ENCODE measurements around the gene IL34. TPM values are rescaled to one million over a fixed set of nuclear protein-coding genes. Genes with fewer than 3 reads are reported as not detected.

Gene IL34
- total and polyA plus RNA-seq, 2 donors from 2014 or later = 5.9 to 7.4 TPM

- Histone ChIP-seq H3K27ac (ENCODE audit: low read depth in 2 of 2, low read length in 2 of 2) (peak overlapping the region; percentile 9 to 32), H3K9me3 (ENCODE audit: control insufficient read depth in 2 of 3, insufficient read depth in 1 of 3, low read length in 3 of 3) (no peaks in the 10 kb centered on the region)
- no peak for FAIRE-seq
Measured at GRCh38 chr16:70689035-70689969, 42.9 kb downstream of the IL34 start.

DNA sequence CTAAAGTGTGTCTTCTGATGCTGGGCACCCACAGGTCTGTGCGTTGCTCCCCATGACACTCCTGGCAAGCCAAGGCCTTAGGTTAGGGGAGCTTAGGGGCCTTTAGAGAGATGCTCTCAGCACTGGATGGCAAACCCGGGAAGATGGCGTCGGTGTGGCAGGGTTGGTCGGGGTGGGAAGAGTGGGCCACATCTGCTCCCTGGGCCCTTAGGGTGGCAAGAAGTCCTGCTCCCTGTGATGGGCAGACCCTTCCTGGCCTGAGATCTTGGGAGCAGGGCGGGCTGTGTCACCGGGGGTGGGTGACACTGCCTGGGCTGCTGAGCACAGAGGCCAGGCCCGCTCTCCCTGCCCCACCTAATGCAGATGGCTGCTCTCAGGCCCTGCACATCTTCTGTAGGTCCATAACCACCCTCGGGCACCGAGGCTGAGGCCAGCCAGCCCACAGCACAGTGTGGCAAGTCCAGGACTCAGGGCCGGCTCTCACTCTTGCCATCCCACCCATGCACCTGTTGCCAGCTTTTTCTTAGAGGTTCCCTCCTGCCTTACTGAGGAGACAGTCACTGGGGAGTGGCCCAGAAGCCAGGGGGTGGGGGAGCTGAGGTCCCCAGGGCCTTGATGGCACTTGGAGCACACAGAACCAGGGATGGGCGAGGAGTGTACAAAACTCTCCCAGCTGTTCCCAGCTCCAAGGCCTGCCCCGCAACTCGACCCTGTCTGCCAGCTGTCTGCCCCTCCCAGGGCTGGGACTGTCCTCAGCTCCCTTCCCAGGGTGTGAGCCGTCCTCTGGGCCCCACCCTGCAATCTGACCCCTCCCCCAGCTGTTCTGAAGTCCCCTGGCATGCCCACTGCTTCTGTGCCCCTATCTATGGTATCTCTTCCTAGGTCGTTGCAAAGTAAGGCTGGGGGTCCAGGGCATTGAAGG, 43.9 kb downstream of the IL34 start:
- Histone ChIP-seq H3K4me3 (ENCODE audit: low read length in 3 of 3) (no peak overlapping the region), H3K9ac (ENCODE audit: low read length in 3 of 3) (no peak overlapping the region)

More at GRCh38 chr16:70689035-70689969, 42.9 kb downstream of the IL34 start:
- intact Hi-C loops (cut with DNase I) = no loop called here
- Histone ChIP-seq H3K9ac (ENCODE audit: low read length in 3 of 3) (no peak overlapping the region), H3K4me1 (ENCODE audit: control insufficient read depth in 2 of 3, insufficient read depth in 2 of 3, low read depth in 1 of 3, low read length in 3 of 3) (peaks cover 0 to 70% (median 14%) of the 10 kb centered on the region in 3 donors), H3K27me3 (ENCODE audit: control insufficient read depth, insufficient read depth, low read length) (no peaks in the 10 kb centered on the region), H3K4me3 (ENCODE audit: low read length in 3 of 3) (no peak overlapping the region), H3K36me3 (ENCODE audit: control insufficient read depth in 2 of 3, insufficient read depth in 3 of 3, low read length in 3 of 3) (no peaks in the 10 kb centered on the region)
- DNase-seq = peak in 2 of 5 donors; percentile 55 to 63
- no peak for TF ChIP-seq CTCF (IDR thresholded peaks at IDR 0.05; ENCODE audit: borderline replicate concordance, extremely low read depth, insufficient read depth)

More for the DNA sequence above, 43.9 kb downstream of the IL34 start:
- no peak for FAIRE-seq
- intact Hi-C loops (cut with DNase I) = no loop called here
- H3K9me3 ChIP-seq (ENCODE audit: control insufficient read depth in 2 of 3, insufficient read depth in 1 of 3, low read length in 3 of 3) = no peaks in the 10 kb centered on the region
- no peaks in the 10 kb centered on the region for H3K27me3 ChIP-seq (ENCODE audit: control insufficient read depth, insufficient read depth, low read length)
- peaks cover 0 to 65% (median 14%) of the 10 kb centered on the region in 3 donors for H3K4me1 ChIP-seq (ENCODE audit: control insufficient read depth in 2 of 3, insufficient read depth in 2 of 3, low read depth in 1 of 3, low read length in 3 of 3)
- DNase-seq = peak in 2 of 5 donors; percentile 51 to 70
- peak overlapping the region; percentile 24 to 32 for H3K27ac ChIP-seq (ENCODE audit: low read depth in 2 of 2, low read length in 2 of 2)
- no peaks in the 10 kb centered on the region for H3K36me3 ChIP-seq (ENCODE audit: control insufficient read depth in 2 of 3, insufficient read depth in 3 of 3, low read length in 3 of 3)
- TF ChIP-seq CTCF (IDR thresholded peaks at IDR 0.05; ENCODE audit: borderline replicate concordance, extremely low read depth, insufficient read depth) = no peak

All from kidney (tissue), 14 donors.